Activated naive CD8-positive, alpha-beta T cell treated with anti-CD3 and anti-CD28 coated beads, Interleukin-2, amount 10 ng/mL, durations not matched to agents 7 days and 5 days (primary cell): ENCODE results near the gene MMP21. TPM values are rescaled to one million over a fixed set of nuclear protein-coding genes. Genes with fewer than 3 reads are reported as not detected.

ENCODE experiments used
- ATAC-seq: fragments of 150-1000 bp; cut with Tn5 transposase; one replicate; pipeline ENCODE4 v1.10.0; 2021; ENCODE audit warnings: low read depth, moderate library complexity
- POLR2A ChIA-PET: fragments of 350-600 bp; sonication (Branson Sonifier 250); formaldehyde crosslinking; loops from one replicate; lab custom pipeline; 2021; ENCODE audit warnings: antibody characterized with exemption; lab: Charles Lee
- DNase-seq: peaks from one replicate; pipeline ENCODE4 v3.0.0; 2021
- H3K27ac Mint-ChIP-seq: one replicate; pipeline ENCODE4 v1.8.0; 2022; ENCODE audit warnings: mild to moderate bottlenecking, mixed read lengths
- H3K27me3 Mint-ChIP-seq: one replicate; pipeline ENCODE4 v1.8.0; 2022; ENCODE audit warnings: mild to moderate bottlenecking, moderate library complexity, mixed read lengths
- H3K36me3 Mint-ChIP-seq: one replicate; pipeline ENCODE4 v1.8.0; 2021; ENCODE audit warnings: mild to moderate bottlenecking, mixed read lengths
- H3K4me1 Mint-ChIP-seq: one replicate; pipeline ENCODE4 v1.8.0; 2021; ENCODE audit warnings: mixed read lengths
- H3K4me3 Mint-ChIP-seq: one replicate; pipeline ENCODE4 v1.8.0; 2022; ENCODE audit warnings: mild to moderate bottlenecking, moderate library complexity, mixed read lengths
- H3K9me3 Mint-ChIP-seq: one replicate; pipeline ENCODE4 v1.8.0; 2021; ENCODE audit warnings: mixed read lengths
- total RNA-seq, 2 experiments: library from RNA; stranded (reverse); gene quantifications; one replicate each; pipeline ENCODE4 v1.2.3, GENCODE V29; 2021

MMP21 gene
- total RNA-seq, 2 experiments from 2014 or later = 0.20 to 0.25 TPM

GRCh38 chr10:125766511-125766910 is 9.1 kb downstream of the MMP21 start:
- Mint-ChIP-seq H3K27ac (no peak overlapping the region), H3K27me3 (no peaks in the 10 kb centered on the region), H3K36me3 (peaks cover 27% of the 10 kb centered on the region), H3K4me3 (no peak overlapping the region), H3K4me1 (no peaks in the 10 kb centered on the region), H3K9me3 (no peaks in the 10 kb centered on the region)
- ATAC-seq (no peak), DNase-seq (no peak)
- POLR2A ChIA-PET = no interaction called here

GRCh38 chr10:125765835-125766234 is 9.8 kb downstream of the MMP21 start:
- DNase-seq (no peak), ATAC-seq (no peak)
- H3K4me3 Mint-ChIP-seq = no peak overlapping the region
- POLR2A ChIA-PET = no interaction called here
- H3K36me3 Mint-ChIP-seq = peaks cover 30% of the 10 kb centered on the region
- H3K4me1 Mint-ChIP-seq = no peaks in the 10 kb centered on the region
- no peaks in the 10 kb centered on the region for H3K9me3 Mint-ChIP-seq
- no peak overlapping the region for H3K27ac Mint-ChIP-seq
- no peaks in the 10 kb centered on the region for H3K27me3 Mint-ChIP-seq

- DNase-seq (no peak), ATAC-seq (no peak)
- no peaks in the 10 kb centered on the region for H3K4me1 Mint-ChIP-seq
- H3K9me3 Mint-ChIP-seq = no peaks in the 10 kb centered on the region
- H3K4me3 Mint-ChIP-seq = no peak overlapping the region
- peaks cover 39% of the 10 kb centered on the region for H3K36me3 Mint-ChIP-seq
- H3K27ac Mint-ChIP-seq = no peak overlapping the region
- no peaks in the 10 kb centered on the region for H3K27me3 Mint-ChIP-seq
- POLR2A ChIA-PET = interaction anchor here (0.7 kb wide), 1 partner anchor 32 kb away, joined by 3 read pairs; no protein-coding TSS in a partner anchor
Observed at GRCh38 chr10:125762692-125763648, 12.7 kb downstream of the MMP21 start.

GRCh38 chr10:125761961-125762360 is 13.7 kb downstream of the MMP21 start:
- DNase-seq (no peak), ATAC-seq (no peak)
- Mint-ChIP-seq H3K27ac (no peak overlapping the region), H3K27me3 (no peaks in the 10 kb centered on the region), H3K4me1 (peaks cover 2% of the 10 kb centered on the region), H3K36me3 (peaks cover 49% of the 10 kb centered on the region), H3K4me3 (no peak overlapping the region), H3K9me3 (no peaks in the 10 kb centered on the region)
- POLR2A ChIA-PET = no interaction called here

- no peak for ATAC-seq
- H3K27ac Mint-ChIP-seq = peak overlapping the region; percentile 34
- H3K4me1 Mint-ChIP-seq = peaks cover 2% of the 10 kb centered on the region
- POLR2A ChIA-PET = no interaction called here
- H3K9me3 Mint-ChIP-seq = no peaks in the 10 kb centered on the region
- H3K4me3 Mint-ChIP-seq = no peak overlapping the region
- DNase-seq = no peak
- H3K36me3 Mint-ChIP-seq = peaks cover 43% of the 10 kb centered on the region
- no peaks in the 10 kb centered on the region for H3K27me3 Mint-ChIP-seq
Observed at GRCh38 chr10:125757742-125758141, 17.9 kb downstream of the MMP21 start.

GRCh38 chr10:125756853-125757487 is 18.7 kb downstream of the MMP21 start:
- POLR2A ChIA-PET = no interaction called here
- Mint-ChIP-seq H3K36me3 (peaks cover 43% of the 10 kb centered on the region), H3K9me3 (no peaks in the 10 kb centered on the region), H3K4me1 (peaks cover 2% of the 10 kb centered on the region), H3K27me3 (no peaks in the 10 kb centered on the region), H3K27ac (no peak overlapping the region), H3K4me3 (no peak overlapping the region)
- DNase-seq (no peak), ATAC-seq (no peak)

- no peaks in the 10 kb centered on the region for H3K27me3 Mint-ChIP-seq
- no peaks in the 10 kb centered on the region for H3K9me3 Mint-ChIP-seq
- peaks cover 2% of the 10 kb centered on the region for H3K4me1 Mint-ChIP-seq
- H3K27ac Mint-ChIP-seq = peak overlapping the region; percentile 18
- no peak for DNase-seq
- POLR2A ChIA-PET = no interaction called here
- H3K4me3 Mint-ChIP-seq = no peak overlapping the region
- ATAC-seq = no peak
- peaks cover 39% of the 10 kb centered on the region for H3K36me3 Mint-ChIP-seq
Observed at GRCh38 chr10:125756196-125756595, 19.4 kb downstream of the MMP21 start.

GRCh38 chr10:125747417-125747816 is 28.2 kb downstream of the MMP21 start:
- no peak overlapping the region for H3K27ac Mint-ChIP-seq
- H3K9me3 Mint-ChIP-seq = no peaks in the 10 kb centered on the region
- H3K27me3 Mint-ChIP-seq = no peaks in the 10 kb centered on the region
- peaks cover 29% of the 10 kb centered on the region for H3K36me3 Mint-ChIP-seq
- DNase-seq (no peak), ATAC-seq (no peak)
- POLR2A ChIA-PET = no interaction called here
- H3K4me3 Mint-ChIP-seq = no peak overlapping the region
- H3K4me1 Mint-ChIP-seq = peaks cover 4% of the 10 kb centered on the region

- Mint-ChIP-seq H3K4me3 (no peak overlapping the region), H3K27ac (no peak overlapping the region), H3K36me3 (peaks cover 42% of the 10 kb centered on the region), H3K27me3 (no peaks in the 10 kb centered on the region), H3K9me3 (no peaks in the 10 kb centered on the region), H3K4me1 (peaks cover 4% of the 10 kb centered on the region)
- DNase-seq = no peak
- POLR2A ChIA-PET = no interaction called here
- no peak for ATAC-seq
Observed at GRCh38 chr10:125744909-125745308, 30.7 kb downstream of the MMP21 start.

GRCh38 chr10:125742465-125742864 is 33.2 kb downstream of the MMP21 start:
- H3K4me3 Mint-ChIP-seq = no peak overlapping the region
- ATAC-seq (no peak), DNase-seq (no peak)
- H3K27me3 Mint-ChIP-seq = no peaks in the 10 kb centered on the region
- H3K4me1 Mint-ChIP-seq = peaks cover 4% of the 10 kb centered on the region
- no peak overlapping the region for H3K27ac Mint-ChIP-seq
- POLR2A ChIA-PET = no interaction called here
- H3K36me3 Mint-ChIP-seq = peaks cover 53% of the 10 kb centered on the region
- no peaks in the 10 kb centered on the region for H3K9me3 Mint-ChIP-seq

- H3K4me3 Mint-ChIP-seq = no peak overlapping the region
- no peak overlapping the region for H3K27ac Mint-ChIP-seq
- ATAC-seq (no peak), DNase-seq (no peak)
- H3K9me3 Mint-ChIP-seq = no peaks in the 10 kb centered on the region
- no peaks in the 10 kb centered on the region for H3K27me3 Mint-ChIP-seq
- POLR2A ChIA-PET = no interaction called here
- H3K36me3 Mint-ChIP-seq = peaks cover 53% of the 10 kb centered on the region
- H3K4me1 Mint-ChIP-seq = peaks cover 1% of the 10 kb centered on the region
Observed at GRCh38 chr10:125739994-125740679, 35.5 kb downstream of the MMP21 start.

- ATAC-seq (no peak), DNase-seq (no peak)
- no peaks in the 10 kb centered on the region for H3K9me3 Mint-ChIP-seq
- no peaks in the 10 kb centered on the region for H3K27me3 Mint-ChIP-seq
- H3K36me3 Mint-ChIP-seq = peaks cover 45% of the 10 kb centered on the region
- no peak overlapping the region for H3K27ac Mint-ChIP-seq
- POLR2A ChIA-PET = no interaction called here
- no peak overlapping the region for H3K4me3 Mint-ChIP-seq
- H3K4me1 Mint-ChIP-seq = peaks cover 1% of the 10 kb centered on the region
Observed at GRCh38 chr10:125738206-125738605, 37.4 kb downstream of the MMP21 start.

GRCh38 chr10:125734823-125735222 is 40.8 kb downstream of the MMP21 start:
- Mint-ChIP-seq H3K27me3 (no peaks in the 10 kb centered on the region), H3K4me3 (no peak overlapping the region), H3K4me1 (peaks cover 7% of the 10 kb centered on the region), H3K9me3 (no peaks in the 10 kb centered on the region), H3K27ac (no peak overlapping the region), H3K36me3 (peaks cover 49% of the 10 kb centered on the region)
- no peak for DNase-seq
- ATAC-seq = no peak
- POLR2A ChIA-PET = interaction anchor here (1.1 kb wide), 1 partner anchor 15 kb away, joined by 3 read pairs; the partner anchor contains the start of gene EDRF1
